Measurements from ENCODE around the gene PTCD3.

The PTCD3 gene

DNA sequence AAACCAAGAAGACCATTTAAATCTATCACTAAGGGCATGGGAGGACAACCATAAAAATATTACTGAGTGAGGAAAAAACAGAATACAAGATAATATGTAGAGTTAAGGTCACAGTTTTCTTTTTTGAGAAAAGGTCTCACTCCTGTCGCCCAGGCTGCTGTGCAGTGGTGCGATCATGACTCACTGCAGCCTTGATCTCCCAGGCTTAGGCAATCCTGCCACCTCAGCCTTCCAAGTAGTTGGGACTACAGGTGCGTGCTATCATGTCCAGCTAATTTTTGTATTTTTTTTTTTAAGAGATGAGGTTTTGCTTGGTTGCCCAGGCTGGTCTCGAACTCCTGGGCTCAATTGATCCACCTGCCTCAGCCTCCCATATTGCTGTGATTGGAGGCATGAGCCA, 24.3 kb upstream of the PTCD3 start:
- DNase-seq (ENCODE audit: low spot score) (no peak), FAIRE-seq (no peak)

DNA sequence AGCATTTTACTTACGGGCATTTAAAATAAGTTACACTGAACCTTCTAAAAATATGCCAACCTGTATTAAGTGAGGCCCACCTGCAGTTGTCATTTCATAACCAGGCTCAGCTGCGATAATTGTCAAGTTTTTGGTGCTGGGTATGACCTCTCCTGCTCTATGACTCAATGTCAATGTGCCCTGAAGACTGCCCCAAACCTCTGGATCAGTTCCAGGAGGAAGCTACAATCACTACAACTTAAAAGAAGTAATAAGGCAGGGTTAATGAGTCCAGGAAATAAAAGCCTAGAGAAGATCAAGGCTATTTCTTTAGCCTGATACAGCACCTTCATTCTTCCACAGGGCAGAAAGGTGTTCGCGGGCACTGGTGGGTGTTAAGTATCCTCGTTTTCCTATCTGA, 23.3 kb upstream of the PTCD3 start:
- DNase-seq (ENCODE audit: low spot score) (no peak), FAIRE-seq (no peak)

DNA sequence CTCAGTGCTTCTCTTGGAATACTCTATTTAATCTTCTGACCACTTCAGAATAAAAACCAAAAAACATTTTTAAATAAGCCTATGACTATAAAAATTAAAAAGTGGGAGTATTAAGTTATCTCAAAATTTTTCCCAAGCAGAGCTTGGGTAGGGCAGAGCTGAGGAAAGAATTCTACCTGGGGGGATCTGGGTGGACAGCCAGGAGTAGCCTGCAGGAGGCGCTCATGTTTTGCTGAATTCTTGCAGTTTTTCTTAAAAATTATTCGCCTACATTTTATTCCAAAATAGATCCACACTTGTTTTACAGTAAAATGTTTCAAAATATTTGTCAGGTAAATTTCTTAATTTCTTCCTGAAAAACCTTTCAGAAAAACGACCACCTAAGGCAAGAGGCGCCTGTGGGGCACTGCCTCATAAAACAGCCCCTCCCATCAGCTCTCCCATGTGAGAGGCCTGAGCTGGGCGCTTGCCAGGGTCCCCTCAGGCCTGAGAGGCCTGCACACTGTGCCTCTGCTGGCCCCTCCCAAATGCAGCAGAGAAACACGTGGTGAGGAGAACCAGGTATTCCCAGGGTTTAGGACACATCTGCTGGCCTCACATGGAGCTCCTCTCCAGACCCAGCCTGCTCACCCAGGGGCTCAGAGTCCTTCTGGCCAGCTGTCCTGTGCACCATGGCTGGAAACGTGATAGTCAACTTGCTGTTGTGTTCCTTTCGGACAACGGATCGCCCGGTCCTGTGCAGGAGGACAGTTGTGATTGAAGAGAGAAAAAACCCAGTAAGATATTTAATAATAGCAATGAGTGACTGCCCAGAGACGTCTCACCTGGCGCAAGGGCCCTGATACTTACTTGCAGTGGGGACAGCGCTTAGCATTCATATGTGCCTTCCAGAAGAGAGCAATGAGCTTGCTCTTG, 17.8 kb upstream of the PTCD3 start:
- FAIRE-seq (no peak), DNase-seq (ENCODE audit: low spot score) (no peak)

DNA sequence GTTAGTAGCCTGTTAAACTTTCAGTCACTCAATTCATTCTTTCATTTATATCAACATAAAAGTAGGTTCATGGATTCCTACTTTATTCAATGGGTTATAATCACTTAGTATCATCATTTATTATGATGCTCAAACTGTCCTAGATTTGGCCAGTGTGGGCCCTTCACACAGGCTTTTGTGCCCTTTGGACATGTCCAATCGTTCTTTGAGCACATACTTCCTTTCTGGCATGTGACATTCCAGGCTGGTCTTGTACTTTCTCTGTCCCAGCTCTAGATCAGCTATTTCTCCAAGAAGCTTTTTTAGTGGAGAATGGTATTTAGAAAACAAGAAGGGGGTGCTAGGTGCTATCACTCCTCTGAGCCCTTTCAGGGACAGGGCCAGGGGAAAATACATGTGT, 11.8 kb upstream of the PTCD3 start:
- FAIRE-seq = no peak
- no peak for DNase-seq (ENCODE audit: low spot score)

DNA sequence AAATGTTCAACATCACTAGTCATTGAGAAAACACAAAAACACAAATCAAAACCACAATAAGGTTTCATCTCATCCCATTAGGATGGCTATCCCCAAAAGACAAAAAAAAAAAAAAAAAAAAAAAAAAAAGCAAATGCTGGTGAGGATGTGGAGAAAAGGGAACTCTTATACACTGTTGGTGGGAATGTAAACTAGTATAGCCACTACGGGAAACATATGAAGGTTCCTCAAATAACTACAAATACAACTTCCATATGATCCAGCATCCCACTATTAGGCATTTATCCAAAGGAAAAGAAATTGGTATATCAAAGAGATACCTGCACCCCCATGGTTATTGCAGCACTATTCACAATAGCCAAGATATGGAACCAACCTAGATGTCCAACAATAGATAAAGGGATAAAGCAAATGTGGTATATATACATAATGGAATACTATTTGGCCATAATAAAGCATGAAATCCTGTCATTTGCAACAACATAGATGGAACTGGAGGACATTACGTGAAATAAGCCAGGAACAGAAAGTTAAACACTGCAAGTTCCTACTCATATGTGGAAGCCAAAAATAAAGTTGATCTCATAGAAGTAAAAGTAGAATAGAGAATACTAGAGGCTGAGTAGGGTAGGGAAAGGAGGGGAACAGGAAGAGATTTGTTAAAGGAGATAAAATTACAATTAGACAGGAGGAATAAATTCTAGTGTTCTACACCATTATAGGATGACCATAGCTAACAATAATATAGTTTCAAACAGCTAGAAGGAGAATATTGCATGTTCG, 8.7 kb upstream of the PTCD3 start:
- no peak for FAIRE-seq
- no peak for DNase-seq (ENCODE audit: low spot score)

DNA sequence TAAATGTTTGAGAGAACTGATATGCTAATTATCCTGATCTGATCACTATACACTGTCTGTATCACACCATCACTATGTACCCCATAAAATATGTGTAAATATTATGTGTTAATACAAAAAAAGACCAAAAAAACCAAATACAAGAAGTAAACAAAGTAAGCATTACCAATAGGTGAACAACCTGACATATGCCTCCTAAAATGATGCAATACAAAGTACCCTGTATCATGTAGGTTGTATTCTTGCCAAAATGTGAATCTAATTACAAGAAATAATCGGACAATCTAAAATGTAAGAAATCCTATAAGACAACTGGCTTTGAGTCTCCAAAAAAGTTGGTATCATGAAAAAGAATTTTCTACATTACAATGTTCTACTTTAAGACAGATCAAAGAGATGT, 8.1 kb upstream of the PTCD3 start:
- no peak for DNase-seq (ENCODE audit: low spot score)
- FAIRE-seq = no peak

DNA sequence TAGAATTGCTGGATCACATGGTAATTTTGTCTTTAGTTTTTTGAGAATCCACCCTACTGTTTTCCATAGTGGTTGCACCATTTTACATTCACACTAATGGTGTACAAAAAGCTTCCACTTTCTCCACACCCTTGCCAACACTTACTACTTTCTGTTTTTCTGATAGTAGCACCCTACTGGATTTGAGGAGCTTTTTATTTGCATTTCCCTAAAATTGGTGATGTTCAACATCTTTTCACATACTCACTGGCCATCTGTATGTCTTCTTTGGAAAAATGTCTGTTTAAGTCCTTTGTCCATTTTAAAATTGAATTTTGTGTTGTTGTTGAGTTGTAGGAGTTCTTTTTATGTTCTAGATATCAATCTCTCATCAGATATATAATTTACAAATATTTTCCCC, 3.9 kb upstream of the PTCD3 start:
- DNase-seq (ENCODE audit: low spot score) = no peak
- no peak for FAIRE-seq

DNA sequence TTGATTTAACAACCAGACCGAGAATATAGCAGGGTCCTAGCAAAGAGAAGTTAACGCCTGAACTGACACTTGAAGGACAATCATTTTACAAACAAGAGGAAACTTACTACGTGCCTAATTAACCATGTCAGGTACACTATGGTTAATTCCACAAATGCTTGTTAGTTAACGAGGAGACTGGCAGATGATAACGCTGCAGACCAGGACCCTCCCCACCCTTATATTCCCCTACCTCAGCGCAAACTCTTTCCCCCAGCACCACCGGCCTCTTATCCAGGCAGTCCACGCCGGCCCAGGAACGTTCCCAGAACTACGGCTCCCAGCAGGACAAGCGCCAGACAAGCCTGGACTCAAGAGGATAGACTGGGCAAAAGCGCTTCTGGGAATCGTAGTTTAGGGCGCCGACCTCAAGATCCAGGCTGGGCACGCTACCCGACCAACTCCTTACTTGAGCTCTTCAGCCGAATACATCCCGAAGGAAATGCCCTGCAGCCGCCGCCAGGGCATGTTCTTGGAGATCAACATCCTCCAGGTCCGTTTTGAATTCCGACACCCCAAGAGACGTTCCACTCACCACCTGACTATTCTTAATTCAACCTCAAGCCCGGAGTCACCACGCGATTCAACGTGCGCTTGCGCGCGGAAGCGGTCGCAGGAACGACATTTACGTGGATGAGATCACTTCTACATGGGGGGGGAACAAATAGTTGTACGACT, 625 bp upstream of the PTCD3 start, which contains the start of gene POLR1A:
TSS of gene POLR1A (minus strand) at position 635 of the 717 bp plus-strand sequence. CDS start at position 525, 110 bp downstream.
- DNase-seq (ENCODE audit: low spot score) = peak; percentile 78

DNA sequence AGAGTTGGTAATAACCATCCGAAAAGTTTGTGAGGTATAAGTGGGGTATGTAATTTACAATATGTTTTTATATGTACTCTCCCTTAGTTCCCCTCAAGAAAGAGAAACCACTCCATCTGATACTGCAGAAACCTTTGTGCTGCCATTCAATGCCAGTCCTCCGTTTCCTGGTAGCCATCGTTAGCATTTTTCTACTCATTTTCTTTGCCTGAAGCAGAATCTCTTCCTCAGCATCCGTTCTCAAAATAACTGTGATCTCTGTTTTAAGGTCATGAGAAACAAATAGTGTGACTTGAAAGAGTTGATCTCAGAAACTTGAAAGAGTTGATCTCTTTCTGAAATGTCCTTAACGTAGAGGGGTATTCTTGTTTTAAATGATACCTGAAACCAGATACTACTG, 996 bp downstream of the PTCD3 start:
- no peak for DNase-seq (ENCODE audit: low spot score)
- FAIRE-seq = no peak

More for the DNA sequence above, 625 bp upstream of the PTCD3 start, which contains the start of gene POLR1A:
- no peak for FAIRE-seq

DNA sequence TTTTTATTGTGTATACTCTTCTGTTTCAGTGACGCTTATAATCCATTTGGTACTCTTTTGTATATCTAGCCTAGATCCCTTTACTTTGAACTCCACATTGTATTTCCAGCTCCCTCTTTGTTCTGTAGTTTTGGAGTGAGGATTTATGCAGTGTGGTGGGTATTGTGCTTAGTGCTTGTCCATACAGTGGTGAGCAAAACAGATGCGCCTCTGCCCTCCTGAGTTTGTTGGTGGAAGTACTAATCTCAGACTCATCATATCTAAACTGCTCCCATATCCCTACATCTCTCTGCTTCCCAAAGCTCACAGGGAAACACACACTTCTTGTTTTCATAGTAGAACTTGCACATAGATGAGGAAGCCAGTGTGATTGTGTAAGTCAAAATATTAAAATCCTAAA, 12.1 kb downstream of the PTCD3 start:
- FAIRE-seq = no peak
- DNase-seq (ENCODE audit: low spot score) = no peak

DNA sequence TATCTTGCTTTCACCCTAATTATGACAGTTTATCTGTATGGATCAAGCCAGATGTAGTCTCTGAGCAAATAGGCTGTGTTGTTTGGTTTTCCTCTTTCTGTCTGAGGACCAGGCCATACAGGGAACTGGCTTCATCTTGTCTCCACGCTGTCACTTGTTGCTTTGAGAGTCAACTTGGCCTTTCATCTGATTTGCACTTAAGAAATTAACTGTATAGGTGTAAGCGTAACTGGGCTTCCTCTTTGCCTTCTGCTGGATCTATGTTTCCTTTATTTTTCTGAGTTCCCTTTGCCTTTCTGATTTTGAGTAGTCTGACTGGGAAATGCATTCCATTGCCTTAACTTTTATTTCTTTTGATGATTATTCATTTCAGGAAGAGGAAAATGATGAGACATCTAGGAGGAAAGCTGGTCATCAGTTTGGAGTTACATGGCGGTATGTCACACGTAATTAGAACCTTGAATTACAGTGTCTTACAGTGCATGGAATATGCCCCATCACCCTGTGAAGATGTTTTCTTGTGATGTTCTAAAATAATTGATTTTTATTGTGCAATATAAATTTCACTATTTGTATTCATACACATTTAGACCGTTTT, 17.4 kb downstream of the PTCD3 start:
- no peak for DNase-seq (ENCODE audit: low spot score)
- no peak for FAIRE-seq

DNA sequence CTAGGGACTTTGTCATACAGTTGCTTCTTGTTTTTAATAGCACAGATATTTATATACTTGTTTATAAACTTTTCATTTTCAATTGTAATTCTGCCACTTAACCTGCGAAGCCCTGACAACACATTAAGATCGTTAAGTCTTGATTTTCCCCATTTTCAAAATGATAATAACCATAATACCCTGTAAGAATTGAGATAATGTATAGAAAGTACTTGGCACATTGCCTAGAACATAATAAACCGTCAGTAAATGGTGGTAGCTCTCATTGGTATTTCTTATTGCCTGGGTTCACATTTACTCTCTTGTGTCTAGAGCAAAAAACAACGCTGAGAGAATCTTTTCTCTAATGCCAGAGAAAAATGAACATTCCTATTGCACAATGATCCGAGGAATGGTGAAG, 18.6 kb downstream of the PTCD3 start:
- FAIRE-seq (no peak), DNase-seq (ENCODE audit: low spot score) (no peak)

DNA sequence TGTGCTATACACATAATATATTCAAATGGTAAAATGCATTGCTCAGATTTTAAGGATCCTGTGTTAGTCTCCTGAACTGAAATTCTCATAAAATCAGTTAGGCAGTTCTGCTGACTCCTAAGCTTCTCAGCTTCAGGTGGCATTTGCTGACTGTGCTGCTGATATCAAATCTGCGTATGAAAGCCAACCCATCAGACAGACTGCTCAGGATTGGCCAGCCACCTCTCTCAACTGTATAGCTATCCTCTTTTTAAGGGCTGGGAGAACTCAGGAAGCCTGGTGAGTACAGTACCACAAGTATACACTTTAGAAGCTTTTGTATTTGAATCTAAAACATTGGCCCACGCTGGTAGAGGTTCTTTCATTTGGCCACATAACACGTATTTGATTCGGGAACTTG, 28.7 kb downstream of the PTCD3 start:
- DNase-seq (ENCODE audit: low spot score) = no peak
- no peak for FAIRE-seq

DNA sequence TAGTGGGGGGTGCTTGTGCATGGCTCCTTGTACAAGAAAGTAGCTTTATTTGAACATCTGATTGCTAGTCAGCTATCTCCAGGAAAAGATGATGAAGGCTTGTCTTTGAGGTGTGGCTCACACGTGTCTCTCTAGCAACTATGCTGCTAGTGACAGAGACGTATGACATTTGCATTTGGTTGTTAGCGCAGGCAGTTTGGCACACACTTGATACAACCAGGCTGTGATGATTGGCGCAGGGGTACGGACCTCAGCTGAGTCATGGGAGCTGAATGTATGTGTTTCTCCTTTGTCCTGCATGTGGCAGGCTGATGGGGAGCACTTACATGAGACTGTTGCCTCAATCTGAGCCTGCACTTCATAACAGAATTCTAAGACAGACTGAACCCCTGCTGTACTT, 29.6 kb downstream of the PTCD3 start:
- FAIRE-seq = no peak
- no peak for DNase-seq (ENCODE audit: low spot score)

DNA sequence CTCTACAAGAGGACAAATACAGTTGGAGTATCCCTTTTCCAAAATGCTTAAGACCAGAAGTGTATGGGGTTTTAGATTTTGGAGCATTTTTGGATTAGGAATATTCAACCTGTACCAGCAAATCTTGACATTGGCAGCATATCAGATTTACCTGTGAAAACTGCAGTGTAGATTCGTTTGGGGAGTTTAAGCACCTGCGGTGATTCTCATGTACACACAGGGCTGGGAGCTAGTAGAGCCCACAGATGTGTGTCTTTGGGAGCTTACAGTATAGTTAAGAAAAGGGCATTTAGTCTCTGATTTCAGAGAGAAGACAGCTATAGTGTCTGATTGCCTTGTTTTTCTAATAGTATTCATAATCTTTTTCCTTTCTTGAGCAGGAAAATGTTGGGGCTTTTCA, 30.1 kb downstream of the PTCD3 start:
- FAIRE-seq (no peak), DNase-seq (ENCODE audit: low spot score) (no peak)

DNA sequence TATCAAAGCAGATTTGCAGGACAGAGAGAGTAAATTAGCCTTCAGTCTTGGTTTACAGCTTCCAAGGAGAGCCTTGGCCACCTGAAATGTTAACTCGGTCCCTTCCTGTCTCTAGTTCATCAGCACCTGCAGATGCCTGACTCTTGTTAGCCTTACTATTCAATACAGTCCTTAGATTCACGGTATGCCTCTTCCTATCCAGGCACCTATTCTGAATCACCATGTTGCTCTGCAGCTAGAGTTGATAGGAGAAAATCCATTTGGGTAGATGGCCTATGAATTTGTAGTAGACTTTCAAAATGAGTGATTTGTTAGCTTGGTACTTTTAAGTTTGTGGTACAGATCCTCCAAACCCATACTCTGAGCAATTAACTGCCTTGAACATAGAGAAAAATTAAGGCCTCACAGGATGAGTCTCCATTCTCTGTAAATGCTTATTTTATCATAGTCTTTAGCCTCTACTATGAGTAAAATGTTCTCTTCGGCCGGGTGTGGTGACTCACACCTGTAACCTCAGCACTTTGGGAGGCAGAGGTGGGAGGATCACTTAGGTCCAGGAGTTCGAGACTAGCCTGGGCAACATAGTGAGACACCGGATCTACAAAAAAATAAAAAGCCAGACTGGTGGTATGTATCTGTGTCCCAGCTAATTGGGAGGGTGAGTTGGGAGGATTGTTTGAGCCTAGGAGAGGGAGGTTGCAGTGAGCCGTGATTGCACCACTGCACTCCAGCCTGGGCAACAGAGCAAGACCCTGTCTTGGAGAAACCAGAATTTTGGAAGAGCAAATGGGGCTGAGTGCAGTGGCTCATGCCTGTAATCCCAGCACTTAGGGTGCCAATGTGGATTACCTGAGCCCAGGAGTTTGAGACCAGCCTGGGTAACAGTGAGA, 32.9 kb downstream of the PTCD3 start:
- DNase-seq (ENCODE audit: low spot score) (no peak), FAIRE-seq (no peak)

DNA sequence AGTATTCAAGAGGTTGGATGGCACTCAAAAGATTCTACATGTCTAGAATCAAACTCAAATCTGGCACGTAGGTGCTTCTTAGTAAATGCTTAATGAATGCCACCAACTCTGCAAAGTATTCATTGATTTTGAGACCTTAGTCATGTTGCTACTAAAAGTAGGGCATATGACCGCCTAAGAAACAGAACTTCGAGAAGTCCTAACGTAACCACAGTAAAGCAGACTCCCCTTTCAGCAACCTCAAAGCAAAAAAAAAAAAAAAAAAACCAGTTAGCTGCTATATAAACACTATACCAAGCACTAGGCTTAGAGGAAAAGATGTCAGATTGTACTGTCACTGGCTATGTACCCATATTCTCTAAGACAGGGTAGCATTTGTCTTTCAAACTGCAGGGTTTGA, 33.9 kb downstream of the PTCD3 start:
- DNase-seq (ENCODE audit: low spot score) (no peak), FAIRE-seq (no peak)

DNA sequence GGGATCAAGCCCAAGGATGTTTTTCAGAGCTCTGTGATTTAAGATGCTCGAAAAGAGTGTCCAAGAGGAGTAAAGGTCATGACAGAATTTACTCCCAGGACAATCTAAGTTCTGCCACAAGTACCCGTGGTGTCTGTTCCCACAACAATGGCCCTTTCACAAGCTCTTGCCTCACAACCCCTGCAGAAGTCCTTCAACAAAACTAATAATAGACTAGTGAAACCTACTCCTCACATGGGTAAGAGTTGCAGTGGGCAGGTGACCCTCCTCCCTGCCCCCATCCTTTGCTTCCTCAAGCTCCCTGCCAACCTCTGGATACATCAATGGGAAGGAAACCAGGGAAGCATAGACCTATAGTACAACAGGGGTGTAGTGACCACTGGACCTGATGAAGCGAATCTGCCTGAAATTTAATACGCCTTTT, 34.9 kb downstream of the PTCD3 start:
- FAIRE-seq (no peak), DNase-seq (ENCODE audit: low spot score) (no peak)

DNA sequence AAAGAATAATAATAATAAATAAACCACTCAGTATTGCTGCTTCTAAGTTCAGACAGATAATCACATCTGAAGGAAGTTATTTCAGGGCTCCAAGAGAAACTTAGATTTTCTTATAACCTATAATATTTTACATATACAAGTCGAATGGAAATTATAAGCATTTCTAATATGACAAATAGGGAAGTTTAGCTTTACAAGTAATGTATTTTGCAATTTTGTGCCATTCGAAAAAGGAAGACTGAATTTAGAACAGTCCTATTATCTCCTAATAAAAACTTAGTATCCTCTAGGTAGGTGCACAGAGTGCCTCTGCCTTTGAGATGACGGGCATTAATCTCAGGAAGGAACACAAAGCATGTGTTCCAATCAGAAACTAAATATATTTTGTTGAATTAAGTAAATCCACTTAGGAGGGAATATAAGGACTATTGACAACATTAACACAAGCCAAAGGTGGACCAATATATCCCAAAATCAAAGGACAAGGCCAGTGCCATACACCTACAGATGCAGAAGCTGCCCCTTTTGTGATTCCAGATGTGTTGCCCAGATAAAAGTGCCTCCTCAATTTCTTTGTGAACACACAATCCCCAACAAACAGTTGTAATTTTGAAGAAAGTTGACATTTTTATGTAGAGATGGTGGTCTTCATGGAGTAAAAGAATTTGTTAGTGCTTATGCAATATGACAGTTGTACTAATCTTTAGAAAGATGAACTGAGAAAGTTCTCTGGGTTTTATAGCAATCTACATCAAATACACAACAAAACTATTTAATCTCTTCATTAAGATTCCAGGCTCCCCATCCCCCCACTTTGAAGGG, 36.6 kb downstream of the PTCD3 start:
- DNase-seq (ENCODE audit: low spot score) (no peak), FAIRE-seq (no peak)

DNA sequence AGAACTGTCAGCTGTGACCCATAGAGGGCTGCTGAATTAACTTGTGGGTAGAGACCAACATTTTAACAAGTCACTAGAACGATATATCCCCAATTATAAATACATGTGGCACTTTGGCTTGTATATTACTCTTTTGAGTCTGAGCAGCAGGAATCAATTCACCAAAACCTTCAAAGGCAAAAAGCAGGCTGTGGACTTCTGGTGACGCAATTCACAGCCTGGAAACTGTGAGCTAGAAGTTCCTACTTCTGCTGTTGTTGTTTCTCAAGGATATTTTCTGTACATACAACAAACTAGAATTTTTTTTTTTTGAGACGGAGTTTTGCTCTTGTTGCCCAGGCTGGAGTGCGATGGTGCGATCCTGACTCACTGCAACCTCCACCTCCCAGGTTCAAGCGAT, 37.3 kb downstream of the PTCD3 start:
- DNase-seq (ENCODE audit: low spot score) = no peak
- FAIRE-seq = no peak
